Neural cell (in vitro differentiated cells): ENCODE data around the gene PDE4D. TPM values are rescaled to one million over a fixed set of nuclear protein-coding genes. Genes with fewer than 3 reads are reported as not detected.
"Not testable (repeated sequence)": the region's sequence is repeated elsewhere in the genome, so short reads cannot be mapped to it uniquely, and the experiment has no call there.

ENCODE experiments used
- H2AFZ ChIP-seq: fragments of 200-600, 300-800 bp; sonication (generic), shearing (Covaris generic); 2 replicates; pipeline ENCODE4 v1.6.0; 2014; ENCODE audit warnings: low read depth, mild to moderate bottlenecking, antibody characterized with exemption, low read length, moderate library complexity
- H3F3A ChIP-seq: fragments of 200-600 bp; shearing (Covaris generic); 2 replicates; pipeline ENCODE4 v1.6.1; 2016; ENCODE audit warnings: mild to moderate bottlenecking, moderate library complexity, mixed read lengths, antibody characterized with exemption, low read length; ENCODE audit not compliant: insufficient read depth, poor library complexity, severe bottlenecking
- H3K27ac ChIP-seq: fragments of 200-600, 300-800 bp; sonication (generic), shearing (Covaris generic); 2 replicates; pipeline ENCODE4 v1.5.1; 2014; ENCODE audit warnings: mild to moderate bottlenecking, low read length, moderate library complexity
- H3K27me3 ChIP-seq: fragments of 300-800, 200-600 bp; sonication (generic), shearing (Covaris generic); 2 replicates; pipeline ENCODE4 v1.6.0; 2014; ENCODE audit warnings: mild to moderate bottlenecking, low read depth, low read length, moderate library complexity; ENCODE audit not compliant: insufficient read depth
- H3K36me3 ChIP-seq: fragments of 300-800, 200-600 bp; sonication (generic), shearing (Covaris generic); 2 replicates; pipeline ENCODE4 v1.5.1; 2014; ENCODE audit warnings: mild to moderate bottlenecking, antibody characterized with exemption, low read length, moderate library complexity; ENCODE audit not compliant: insufficient read depth
- H3K4me2 ChIP-seq: fragments of 300-800, 200-600 bp; sonication (generic), shearing (Covaris generic); 2 replicates; pipeline ENCODE4 v1.6.0; 2014; ENCODE audit warnings: mild to moderate bottlenecking, low read length
- H3K4me3 ChIP-seq: fragments of 300-800, 200-600 bp; sonication (generic), shearing (Covaris generic); 2 replicates; pipeline ENCODE4 v1.5.1; 2014; ENCODE audit warnings: mild to moderate bottlenecking, low read length, moderate library complexity
- H3K79me2 ChIP-seq: fragments of 200-600 bp; shearing (Covaris generic); replicated peaks from 2 replicates; pipeline ENCODE4 v1.6.0; 2014; ENCODE audit warnings: mild to moderate bottlenecking, low read length, moderate library complexity; ENCODE audit not compliant: insufficient read depth
- H3K9ac ChIP-seq: fragments of 300-800, 200-600 bp; sonication (generic), shearing (Covaris generic); 2 replicates; pipeline ENCODE4 v1.6.1; 2016; ENCODE audit warnings: mild to moderate bottlenecking, low read length, mixed read lengths
- H3K9me2 ChIP-seq: fragments of 200-600 bp; shearing (Covaris generic); 2 replicates; pipeline ENCODE4 v1.6.1; 2016; ENCODE audit warnings: mild to moderate bottlenecking, low read length, mixed read lengths; ENCODE audit not compliant: insufficient read depth
- H3K9me3 ChIP-seq: fragments of 200-600, 300-800 bp; sonication (generic), shearing (Covaris generic); 2 replicates; pipeline ENCODE4 v1.6.1; 2016; ENCODE audit warnings: mild to moderate bottlenecking, mixed run types, low read length, moderate library complexity, mixed read lengths
- H4K20me1 ChIP-seq: fragments of 200-600 bp; shearing (Covaris generic); 2 replicates; pipeline ENCODE4 v1.6.1; 2016; ENCODE audit warnings: mild to moderate bottlenecking, mixed run types; ENCODE audit not compliant: insufficient read depth
- CTCF ChIP-seq: fragments of 450-650 bp; IDR thresholded peaks from 2 replicates; pipeline ENCODE4 v1.5.1; 2014; ENCODE audit warnings: antibody characterized with exemption, mild to moderate bottlenecking, moderate library complexity; ENCODE audit not compliant: poor library complexity, severe bottlenecking
- EP300 ChIP-seq: fragments of 450-650 bp; conservative IDR thresholded peaks from 2 replicates; pipeline ENCODE4 v1.6.1; 2014; ENCODE audit warnings: antibody characterized with exemption, mild to moderate bottlenecking, moderate library complexity; ENCODE audit not compliant: poor library complexity, severe bottlenecking
- EZH2 ChIP-seq: fragments of 200-600, 300-800 bp; shearing (Covaris generic), sonication (generic); IDR thresholded peaks from 2 replicates; pipeline ENCODE4 v1.6.1; 2014; ENCODE audit warnings: antibody characterized with exemption, low read length, borderline replicate concordance, mild to moderate bottlenecking; ENCODE audit not compliant: insufficient read depth, poor library complexity, severe bottlenecking
- MXI1 ChIP-seq: fragments of 450-650 bp; conservative IDR thresholded peaks from 2 replicates; pipeline ENCODE4 v1.6.1; 2014; ENCODE audit warnings: antibody characterized with exemption, mild to moderate bottlenecking; ENCODE audit not compliant: poor library complexity, severe bottlenecking
- POLR2AphosphoS5 ChIP-seq: IDR thresholded peaks from 2 replicates; pipeline ENCODE4 v1.6.1; 2012
- RAD21 ChIP-seq: fragments of 450-650 bp; conservative IDR thresholded peaks from 2 replicates; pipeline ENCODE4 v1.6.1; 2014; ENCODE audit warnings: antibody characterized with exemption, mild to moderate bottlenecking, moderate library complexity
- REST ChIP-seq: IDR thresholded peaks from 2 replicates; pipeline ENCODE4 v1.6.1; 2012; ENCODE audit warnings: borderline replicate concordance
- SMC3 ChIP-seq: fragments of 450-650 bp; conservative IDR thresholded peaks from 2 replicates; pipeline ENCODE4 v1.6.1; 2014; ENCODE audit warnings: antibody characterized with exemption, mild to moderate bottlenecking, moderate library complexity; ENCODE audit not compliant: poor library complexity
- TAF1 ChIP-seq: IDR thresholded peaks from 2 replicates; pipeline ENCODE4 v1.6.1; 2012; ENCODE audit warnings: low read depth
- polyA plus RNA-seq: library from polyadenylated mRNA; depleted of rRNA; stranded (reverse); fragments of >200 nt; gene quantifications from 2 replicates; pipeline ENCODE4 v1.2.3, GENCODE V29; 2014

PDE4D gene
- polyA plus RNA-seq, 1 donor from 2014 or later: 42.8 TPM

GRCh38 chr5:59749782-59750520, 143.6 kb downstream of the PDE4D start:
- Histone ChIP-seq H4K20me1 (no peaks in the 10 kb centered on the region), H3F3A (no peaks in the 10 kb centered on the region), H3K79me2 (no peaks in the 10 kb centered on the region), H2AFZ (no peak overlapping the region), H3K9me2 (no peaks in the 10 kb centered on the region), H3K27ac (no peak overlapping the region), H3K9ac (no peak overlapping the region), H3K9me3 (no peaks in the 10 kb centered on the region), H3K4me3 (no peak overlapping the region), H3K36me3 (no peaks in the 10 kb centered on the region), H3K27me3 (no peaks in the 10 kb centered on the region), H3K4me2 (no peak overlapping the region)
- TF ChIP-seq EP300 (no peak), SMC3 (no peak)

GRCh38 chr5:59748036-59748663, 145.4 kb downstream of the PDE4D start:
- H3K9me3 ChIP-seq, H3K4me2 ChIP-seq, H3K9ac ChIP-seq: not testable (repeated sequence)

GRCh38 chr5:59746241-59746765, 147.2 kb downstream of the PDE4D start:
- H3K27ac ChIP-seq: peak overlapping the region; percentile 86
- H3K9me2 ChIP-seq: no peaks in the 10 kb centered on the region
- no peaks in the 10 kb centered on the region for H3K9me3 ChIP-seq
- H3K9ac ChIP-seq: peak overlapping the region; percentile 52
- H3K36me3 ChIP-seq: no peaks in the 10 kb centered on the region
- no peaks in the 10 kb centered on the region for H3K27me3 ChIP-seq
- H3K79me2 ChIP-seq: no peaks in the 10 kb centered on the region
- no peak overlapping the region for H2AFZ ChIP-seq
- peak overlapping the region; percentile 41 for H3K4me2 ChIP-seq
- no peaks in the 10 kb centered on the region for H4K20me1 ChIP-seq
- H3K4me3 ChIP-seq: peak overlapping the region; percentile 45
- TF ChIP-seq EZH2 (no peak), RAD21 (no peak), SMC3 (no peak), POLR2AphosphoS5 (no peak), TAF1 (no peak), EP300 (no peak), CTCF (no peak), MXI1 (no peak), REST (no peak)
- H3F3A ChIP-seq: no peaks in the 10 kb centered on the region

More at GRCh38 chr5:59748036-59748663, 145.4 kb downstream of the PDE4D start:
- not testable (repeated sequence) for H3K27me3 ChIP-seq, H3K9me2 ChIP-seq, H3K4me3 ChIP-seq, H4K20me1 ChIP-seq, H3F3A ChIP-seq, H2AFZ ChIP-seq, H3K27ac ChIP-seq, H3K36me3 ChIP-seq, H3K79me2 ChIP-seq
